Measurements from ENCODE around the gene AP1B1. TPM values are rescaled to one million over a fixed set of nuclear protein-coding genes. Genes with fewer than 3 reads are reported as not detected.

Gene AP1B1
- total and polyA plus RNA-seq, 2 of the 4 experiments (the other 2 are of a cell fraction): 55.7 to 70.8 TPM

DNA sequence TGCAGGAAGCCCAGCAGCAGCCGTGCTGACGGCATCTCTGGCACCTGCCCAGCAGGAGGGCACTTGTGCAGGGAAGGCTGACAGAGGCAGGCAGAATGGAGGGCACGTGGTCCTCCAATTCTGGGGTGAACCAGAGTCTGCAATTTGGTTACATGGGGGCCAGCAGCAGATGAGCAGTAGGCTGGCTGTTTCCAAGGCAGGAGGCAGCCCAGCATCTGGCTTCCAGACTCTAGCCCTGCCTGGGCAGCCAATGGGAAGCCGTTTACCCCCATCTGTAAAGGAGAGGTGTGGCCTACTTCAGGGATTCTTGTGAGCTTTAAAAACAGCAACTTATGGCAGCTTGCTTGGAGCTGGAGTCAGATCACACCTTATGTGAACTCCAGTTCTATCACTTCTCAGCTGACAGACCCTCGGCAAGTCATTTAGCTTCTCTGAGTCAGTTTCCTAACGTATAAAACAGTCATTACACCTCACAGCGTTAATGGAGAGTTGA, 45.0 kb downstream of the AP1B1 start:
- H2BK120ac ChIP-seq (ENCODE audit: low read depth, low read length): no peak overlapping the region
- H2BK5ac ChIP-seq (ENCODE audit: low read depth, low read length, poor library complexity, severe bottlenecking): no peak overlapping the region
- H4K5ac ChIP-seq (ENCODE audit: low read depth, low read length): no peak overlapping the region
- ChIA-PET CTCF (no interaction called here), POLR2A (ENCODE audit: unreplicated experiment) (no interaction called here)
- no peak overlapping the region for H3K9ac ChIP-seq (ENCODE audit: low read depth, low read length)
- H3K23ac ChIP-seq (ENCODE audit: low read depth, low read length): no peak overlapping the region
- TF ChIP-seq RCOR1 (IDR thresholded peaks at IDR 0.05; ENCODE audit: insufficient replicate concordance, low read length) (no peak), RAD21 (IDR thresholded peaks at IDR 0.05; ENCODE audit: low read length) (no peak), NFE2L2 (IDR thresholded peaks at IDR 0.05; ENCODE audit: low read depth, low read length) (no peak), CEBPB (IDR thresholded peaks at IDR 0.05; ENCODE audit: low read depth, low read length) (no peak), MAZ (IDR thresholded peaks at IDR 0.05; ENCODE audit: borderline replicate concordance, low read depth, low read length) (no peak), CHD1 (IDR thresholded peaks at IDR 0.05; ENCODE audit: low read depth, low read length) (no peak), MAFK (IDR thresholded peaks at IDR 0.05; ENCODE audit: low read depth, low read length) (no peak), BHLHE40 (IDR thresholded peaks at IDR 0.05; ENCODE audit: low read depth, low read length) (no peak), FOS (IDR thresholded peaks at IDR 0.05; ENCODE audit: low read depth, low read length) (no peak), SMC3 (IDR thresholded peaks at IDR 0.05; ENCODE audit: low read depth, low read length) (no peak), RFX5 (IDR thresholded peaks at IDR 0.05; ENCODE audit: low read depth, low read length) (no peak), POLR2A (IDR thresholded peaks at IDR 0.05; ENCODE audit: low read depth, low read length) (no peak)
- TF ChIP-seq, protein P1, sequence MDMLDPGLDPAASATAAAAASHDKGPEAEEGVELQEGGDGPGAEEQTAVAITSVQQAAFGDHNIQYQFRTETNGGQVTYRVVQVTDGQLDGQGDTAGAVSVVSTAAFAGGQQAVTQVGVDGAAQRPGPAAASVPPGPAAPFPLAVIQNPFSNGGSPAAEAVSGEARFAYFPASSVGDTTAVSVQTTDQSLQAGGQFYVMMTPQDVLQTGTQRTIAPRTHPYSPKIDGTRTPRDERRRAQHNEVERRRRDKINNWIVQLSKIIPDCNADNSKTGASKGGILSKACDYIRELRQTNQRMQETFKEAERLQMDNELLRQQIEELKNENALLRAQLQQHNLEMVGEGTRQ (IDR thresholded peaks at IDR 0.05; ENCODE audit: low read depth, low read length): no peak
- TF ChIP-seq, protein P2, sequence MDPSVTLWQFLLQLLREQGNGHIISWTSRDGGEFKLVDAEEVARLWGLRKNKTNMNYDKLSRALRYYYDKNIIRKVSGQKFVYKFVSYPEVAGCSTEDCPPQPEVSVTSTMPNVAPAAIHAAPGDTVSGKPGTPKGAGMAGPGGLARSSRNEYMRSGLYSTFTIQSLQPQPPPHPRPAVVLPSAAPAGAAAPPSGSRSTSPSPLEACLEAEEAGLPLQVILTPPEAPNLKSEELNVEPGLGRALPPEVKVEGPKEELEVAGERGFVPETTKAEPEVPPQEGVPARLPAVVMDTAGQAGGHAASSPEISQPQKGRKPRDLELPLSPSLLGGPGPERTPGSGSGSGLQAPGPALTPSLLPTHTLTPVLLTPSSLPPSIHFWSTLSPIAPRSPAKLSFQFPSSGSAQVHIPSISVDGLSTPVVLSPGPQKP (IDR thresholded peaks at IDR 0.05; ENCODE audit: borderline replicate concordance, low read depth, low read length): no peak
- TF ChIP-seq, protein P3, sequence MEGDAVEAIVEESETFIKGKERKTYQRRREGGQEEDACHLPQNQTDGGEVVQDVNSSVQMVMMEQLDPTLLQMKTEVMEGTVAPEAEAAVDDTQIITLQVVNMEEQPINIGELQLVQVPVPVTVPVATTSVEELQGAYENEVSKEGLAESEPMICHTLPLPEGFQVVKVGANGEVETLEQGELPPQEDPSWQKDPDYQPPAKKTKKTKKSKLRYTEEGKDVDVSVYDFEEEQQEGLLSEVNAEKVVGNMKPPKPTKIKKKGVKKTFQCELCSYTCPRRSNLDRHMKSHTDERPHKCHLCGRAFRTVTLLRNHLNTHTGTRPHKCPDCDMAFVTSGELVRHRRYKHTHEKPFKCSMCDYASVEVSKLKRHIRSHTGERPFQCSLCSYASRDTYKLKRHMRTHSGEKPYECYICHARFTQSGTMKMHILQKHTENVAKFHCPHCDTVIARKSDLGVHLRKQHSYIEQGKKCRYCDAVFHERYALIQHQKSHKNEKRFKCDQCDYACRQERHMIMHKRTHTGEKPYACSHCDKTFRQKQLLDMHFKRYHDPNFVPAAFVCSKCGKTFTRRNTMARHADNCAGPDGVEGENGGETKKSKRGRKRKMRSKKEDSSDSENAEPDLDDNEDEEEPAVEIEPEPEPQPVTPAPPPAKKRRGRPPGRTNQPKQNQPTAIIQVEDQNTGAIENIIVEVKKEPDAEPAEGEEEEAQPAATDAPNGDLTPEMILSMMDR (conservative IDR thresholded peaks at IDR 0.05; ENCODE audit: low read depth, low read length): no peak
- in situ Hi-C loops (cut with MboI; ENCODE audit: low sequenced_read_pairs) (no loop called here), intact Hi-C loops (cut with micrococcal nuclease) (no loop called here), dilution Hi-C loops (cut with HindIII; ENCODE audit: low sequenced_read_pairs, unreplicated experiment) (no loop called here)
- H3K4me2 ChIP-seq (ENCODE audit: low read depth, low read length): no peak overlapping the region
- H3K36me3 ChIP-seq (ENCODE audit: control insufficient read depth, insufficient read depth, low read length): peaks cover 53% of the 10 kb centered on the region
- H4K8ac ChIP-seq (ENCODE audit: low read depth in 2 of 2, low read length in 2 of 2): no peak overlapping the region
- H2AK9ac ChIP-seq (replicated peaks; ENCODE audit: low read depth, low read length, poor library complexity): no peak overlapping the region
- ATAC-seq (ENCODE audit: low read depth) (peak; percentile 79), DNase-seq (peak; percentile 40)
- no peak overlapping the region for H2BK20ac ChIP-seq (ENCODE audit: low read depth, low read length)
- H3K9me1 ChIP-seq (ENCODE audit: insufficient read depth, low read length): no peaks in the 10 kb centered on the region
- H2AK5ac ChIP-seq (ENCODE audit: low read depth, low read length): no peak overlapping the region
- no peak overlapping the region for H4K91ac ChIP-seq (ENCODE audit: insufficient read depth, low read depth, low read length)
- peaks cover 11% of the 10 kb centered on the region; the same call in 1 of the 2 replicates for H4K20me1 ChIP-seq (ENCODE audit: insufficient read depth, low read length)
- H3K4ac ChIP-seq (ENCODE audit: low read depth, low read length): no peak overlapping the region
- H3K4me3 ChIP-seq (ENCODE audit: insufficient read depth, low read depth, low read length): no peak overlapping the region
- no peaks in the 10 kb centered on the region for H3K9me3 ChIP-seq (ENCODE audit: control insufficient read depth, insufficient read depth, low read length)
- no peaks in the 10 kb centered on the region for H3K4me1 ChIP-seq (ENCODE audit: control insufficient read depth, insufficient read depth, low read length)
- no peak overlapping the region for H2BK15ac ChIP-seq (ENCODE audit: low read depth, low read length)
- no peak overlapping the region for H3K27ac ChIP-seq (ENCODE audit: insufficient read depth, low read length)
- BruUV-seq (replicated peaks): no TSS peak
- H2AFZ ChIP-seq (replicated peaks; ENCODE audit: low read length, poor library complexity): no peak overlapping the region
- WGBS, 2 experiments (ENCODE audit: extremely low coverage in 2 of 2, insufficient read length in 1 of 2): 73% methylated on average over 2 of the region's 7 CpGs; no CpG with 5 or more reads in 1 of the 2 experiments
- H3K18ac ChIP-seq (ENCODE audit: low read depth, low read length): no peak overlapping the region
- no peak overlapping the region for H3K14ac ChIP-seq (replicated peaks; ENCODE audit: low read depth, low read length)
- no peaks in the 10 kb centered on the region for H3K27me3 ChIP-seq (ENCODE audit: control insufficient read depth, insufficient read depth, low read length)
- no peak overlapping the region for H3K56ac ChIP-seq (ENCODE audit: extremely low read depth, insufficient read depth, low read length)
- no peaks in the 10 kb centered on the region for H3K79me1 ChIP-seq (ENCODE audit: low read depth in 1 of 2, low read length in 2 of 2)

Measured in IMR-90 (cell line).